ENCODE measurements around the gene NME2.
A peak's percentile ranks its signal among the peaks of the same experiment; 100 is the strongest.
"Not testable (repeated sequence)": the region's sequence is repeated elsewhere in the genome, so short reads cannot be mapped to it uniquely, and the experiment has no call there.

NME2 gene

DNA sequence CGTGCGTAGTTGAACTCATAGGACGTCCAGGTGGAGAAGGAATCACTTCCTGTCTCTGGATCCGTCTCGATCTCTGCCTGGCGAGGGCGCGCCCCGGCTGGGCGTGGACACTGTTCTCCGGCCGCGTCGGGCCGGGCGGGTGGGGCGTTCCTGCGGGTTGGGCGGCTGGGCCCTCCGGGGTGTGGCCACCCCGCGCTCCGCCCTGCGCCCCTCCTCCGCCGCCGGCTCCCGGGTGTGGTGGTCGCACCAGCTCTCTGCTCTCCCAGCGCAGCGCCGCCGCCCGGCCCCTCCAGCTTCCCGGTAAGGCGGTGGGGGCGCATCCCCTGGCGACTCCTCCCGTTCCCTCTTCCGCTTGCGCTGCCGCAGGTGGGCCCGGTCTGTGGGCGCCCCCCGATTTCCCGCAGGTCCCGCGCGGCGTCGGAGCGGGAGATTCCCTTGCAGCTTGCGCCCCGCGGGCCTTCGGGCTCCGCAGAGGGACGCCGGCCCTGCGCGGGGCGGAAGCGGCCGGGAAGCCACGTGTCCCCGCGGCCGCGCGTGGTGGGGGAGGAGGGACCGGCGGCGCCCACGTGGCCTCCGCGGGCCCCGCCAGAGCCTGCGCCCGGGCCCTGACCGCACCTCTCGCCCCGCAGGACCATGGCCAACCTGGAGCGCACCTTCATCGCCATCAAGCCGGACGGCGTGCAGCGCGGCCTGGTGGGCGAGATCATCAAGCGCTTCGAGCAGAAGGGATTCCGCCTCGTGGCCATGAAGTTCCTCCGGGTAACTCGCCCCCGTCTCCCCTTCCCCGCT is at the start of gene NME2:
NME2 (plus strand) TSS at position 214 of the 789 bp plus-strand sequence; CDS start at position 634, 420 bp downstream.
- DNase-seq, result peak; percentile 71 to 87 (median 84)

GRCh38 chr17:51118330-51119195 is 47.6 kb upstream of the NME2 start:
- DNase-seq, result peak; percentile 19 to 97 (median 79)

- DNase-seq, result peak; percentile 3 to 66 (median 56)
Measured at GRCh38 chr17:51119415-51120356, 46.5 kb upstream of the NME2 start.

DNA sequence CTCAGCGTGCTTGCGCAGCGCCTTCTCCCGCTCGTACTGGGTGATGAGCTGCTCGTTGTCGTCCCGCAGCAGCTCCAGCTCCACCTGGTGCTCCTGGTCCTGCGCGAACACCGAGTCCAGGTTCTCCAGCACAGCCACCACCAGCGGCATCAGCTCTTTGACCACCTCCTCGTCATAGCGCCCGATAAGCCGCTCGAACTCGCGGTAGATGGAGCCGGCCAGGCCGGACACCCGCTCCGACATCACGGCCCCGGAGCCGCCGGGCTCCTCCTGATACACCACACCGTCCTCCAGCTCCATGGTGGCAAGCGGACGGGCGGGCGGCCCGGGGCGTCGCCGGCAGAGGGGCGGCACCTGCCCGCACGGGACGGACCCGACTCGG is 45.9 kb upstream of the NME2 start:
- DNase-seq, result peak; percentile 38 to 87 (median 81)

DNA sequence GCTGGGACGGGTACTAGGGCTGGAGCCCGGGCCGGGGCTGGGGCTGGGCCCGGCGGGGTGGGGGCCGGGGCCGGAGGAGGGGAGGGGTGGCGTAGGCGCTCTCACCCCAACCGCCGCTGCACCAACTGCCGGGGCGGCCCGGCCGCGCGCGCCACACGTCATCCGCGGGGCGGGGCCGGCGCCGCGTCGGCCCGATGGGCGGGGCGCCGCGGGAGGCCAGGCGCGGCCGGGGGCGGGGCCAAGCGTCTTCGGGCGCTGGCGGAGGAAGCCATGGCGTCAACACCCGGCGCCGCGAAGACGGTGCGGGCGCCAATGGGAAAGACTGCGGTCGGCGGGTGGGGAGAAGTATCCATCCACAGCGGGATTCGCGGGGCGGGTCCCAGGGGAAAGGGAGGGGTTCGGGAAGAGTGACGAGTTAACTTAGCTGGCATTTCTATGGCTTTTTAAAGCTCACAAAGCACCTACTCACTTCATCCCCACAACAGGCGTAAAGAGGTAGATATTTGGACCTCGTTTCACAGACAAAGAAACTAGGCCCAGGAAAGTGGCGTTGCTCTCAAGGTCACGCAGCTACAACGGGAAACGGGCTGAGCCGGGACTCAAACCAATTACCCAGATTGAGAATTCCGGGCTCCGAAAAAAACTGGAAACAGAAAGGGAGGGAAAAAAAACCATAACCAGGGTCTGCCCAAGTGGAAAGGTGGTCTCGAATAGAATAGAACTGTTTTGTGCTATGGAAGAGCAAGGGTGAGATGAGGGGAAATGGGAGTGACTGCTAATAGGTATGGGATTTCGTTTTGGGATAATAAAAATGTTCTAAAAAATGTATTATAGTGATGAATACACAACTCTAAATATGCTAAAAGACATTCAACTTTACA is 45.2 kb upstream of the NME2 start, which contains the start of gene SPAG9:
SPAG9 (minus strand) TSS at position 130 of the 881 bp plus-strand sequence. CDS start 212 bp downstream, outside the sequence.
- peak; percentile 95 to 96 (median 96) for DNase-seq

DNA sequence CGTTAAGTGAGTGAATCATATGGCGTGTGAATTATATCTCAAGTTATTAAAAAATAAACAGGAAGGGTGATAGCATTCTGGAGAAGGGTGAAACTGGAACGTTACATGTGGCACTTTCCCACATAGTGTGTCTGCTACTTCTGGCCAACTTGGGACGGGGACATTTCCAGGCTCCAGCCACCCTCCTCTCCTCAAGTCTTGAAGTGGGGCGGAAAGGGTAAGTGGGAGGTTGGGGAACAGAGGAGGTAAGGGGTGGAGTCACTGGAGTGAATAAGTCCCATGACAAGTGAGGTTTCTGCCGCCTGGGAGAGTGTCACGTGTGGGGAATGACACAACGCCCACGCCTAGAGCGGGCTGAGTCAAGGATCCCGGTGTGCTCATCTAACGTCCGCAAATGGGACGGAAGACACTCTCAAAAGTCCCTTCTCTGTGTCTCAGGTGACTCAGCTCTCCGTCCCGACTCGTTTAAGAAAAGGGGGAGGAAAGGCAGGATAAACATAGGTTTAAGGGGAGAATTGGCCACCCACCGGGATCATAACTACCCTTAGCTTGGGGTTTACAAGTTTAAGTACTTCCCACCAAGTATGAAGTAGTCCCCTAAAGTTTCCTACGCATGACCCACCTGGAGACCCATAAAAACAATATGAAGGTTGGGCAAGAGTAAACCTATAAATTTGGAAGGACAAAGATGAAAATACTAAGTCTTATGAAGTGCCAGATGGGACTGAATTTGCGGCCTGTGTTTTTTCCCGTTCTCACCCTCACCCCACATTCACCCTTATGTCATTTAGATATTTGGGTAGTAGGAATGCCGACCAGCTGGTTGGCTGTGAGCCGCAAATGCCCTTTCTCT is 44.4 kb upstream of the NME2 start:
- DNase-seq, result peak; percentile 48 to 73 (median 58)

DNA sequence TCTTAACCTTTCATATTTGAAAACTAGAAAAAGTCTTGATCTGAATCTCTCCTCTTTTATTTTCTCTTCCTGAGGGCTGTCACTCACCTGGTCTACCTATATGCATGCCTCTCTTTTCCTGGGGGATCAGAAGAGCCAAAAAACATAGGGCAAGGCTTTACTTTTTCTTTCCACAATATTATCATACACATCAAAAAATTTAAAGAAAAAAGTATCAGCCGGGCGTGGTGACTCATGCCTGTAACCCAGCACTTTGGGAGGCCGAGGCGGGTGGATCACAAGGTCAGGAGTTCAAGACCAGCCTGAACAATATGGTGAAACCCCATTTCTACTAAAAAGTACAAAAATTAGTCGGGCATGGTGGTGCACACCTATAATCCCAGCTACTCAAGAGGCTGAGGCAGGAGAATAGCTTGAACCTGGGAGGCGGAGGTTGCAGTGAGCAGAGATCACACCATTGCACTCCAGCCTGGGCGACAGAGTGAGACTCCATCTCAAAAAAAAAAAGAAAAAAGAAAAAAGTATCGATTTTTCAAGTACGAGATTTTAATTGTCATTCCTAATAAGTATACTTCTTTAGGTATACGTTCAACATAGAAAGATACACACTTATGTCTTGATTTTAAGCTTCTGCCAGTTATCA is 43.6 kb upstream of the NME2 start:
- not testable (repeated sequence) for DNase-seq

- DNase-seq, result no peak
Measured at GRCh38 chr17:51124640-51125503, 41.3 kb upstream of the NME2 start.

DNA sequence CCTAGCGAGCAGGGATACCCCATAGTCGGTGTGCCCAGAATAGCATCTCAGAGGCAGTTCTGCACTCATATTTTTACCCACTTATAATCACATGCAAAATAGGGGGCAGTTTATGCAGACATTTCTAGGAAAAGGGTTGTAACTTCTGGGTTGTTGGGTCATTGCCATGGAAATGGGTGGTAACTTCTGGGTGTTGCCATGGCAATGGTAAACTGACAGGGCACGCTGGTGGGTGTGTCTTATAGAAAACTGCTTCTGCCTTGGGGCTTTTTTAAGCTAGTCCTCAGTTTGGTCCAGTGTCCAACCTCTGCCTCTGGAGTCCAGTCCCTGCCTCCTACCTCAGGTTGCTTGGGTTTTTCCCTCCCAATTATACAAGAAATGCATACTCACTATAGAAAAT is 38.1 kb upstream of the NME2 start:
- DNase-seq, result no peak

DNA sequence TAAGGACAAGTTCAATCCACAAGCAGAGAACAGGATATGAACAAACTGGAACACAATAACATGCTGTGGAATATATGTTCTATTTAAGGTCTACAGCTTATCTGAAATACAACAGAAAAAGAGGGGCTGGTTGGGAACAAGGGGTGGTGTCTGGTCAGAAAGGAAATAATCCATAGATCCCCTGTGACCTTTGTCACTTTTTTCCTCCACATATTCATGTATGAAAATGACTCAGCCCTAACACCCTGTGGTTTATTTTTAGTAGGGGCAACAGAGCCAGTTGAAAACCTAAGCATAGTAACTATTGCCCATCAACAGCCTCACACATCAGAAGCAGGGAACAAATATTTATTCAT is 33.3 kb upstream of the NME2 start:
- DNase-seq, result no peak

GRCh38 chr17:51133365-51133764 is 32.8 kb upstream of the NME2 start:
- no peak for DNase-seq

GRCh38 chr17:51135956-51136355 is 30.3 kb upstream of the NME2 start:
- no peak for DNase-seq

- DNase-seq, result no peak
Measured at GRCh38 chr17:51142597-51142996, 23.6 kb upstream of the NME2 start.

GRCh38 chr17:51144266-51145022 is 21.8 kb upstream of the NME2 start:
- peak; percentile 20 to 84 (median 51) for DNase-seq

GRCh38 chr17:51147650-51148049 is 18.6 kb upstream of the NME2 start:
- DNase-seq, result no peak

DNA sequence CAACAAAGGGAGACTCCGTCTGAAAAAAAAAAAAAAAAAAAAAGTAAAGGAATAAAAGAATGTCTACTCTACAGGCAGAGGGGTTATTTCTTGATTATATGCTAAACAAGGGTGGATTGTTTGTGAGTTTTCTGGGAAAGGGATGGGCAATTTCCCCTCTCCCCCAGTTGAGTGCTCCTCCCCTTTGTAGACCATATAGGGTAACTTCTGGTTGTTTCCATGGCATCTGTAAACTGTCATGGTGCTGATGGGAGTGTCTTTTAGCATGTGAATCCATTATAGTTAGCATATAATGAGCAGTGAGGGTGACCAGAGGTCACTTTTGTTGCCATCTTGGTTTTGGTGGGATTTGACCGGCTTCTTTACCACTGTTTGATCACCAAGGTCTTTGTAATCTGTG is 17.0 kb upstream of the NME2 start:
- DNase-seq, result no peak

- DNase-seq, result no peak
Measured at GRCh38 chr17:51150932-51151331, 15.3 kb upstream of the NME2 start.

GRCh38 chr17:51152766-51153209 is 13.4 kb upstream of the NME2 start:
- DNase-seq, result no peak
